DMS153 (cell line): ENCODE results near the gene SEMA4D.

Experiments used
- DNase-seq: peaks from one replicate; lab custom pipeline; 2025; lab: John Stamatoyannopoulos, UW

SEMA4D gene

DNA sequence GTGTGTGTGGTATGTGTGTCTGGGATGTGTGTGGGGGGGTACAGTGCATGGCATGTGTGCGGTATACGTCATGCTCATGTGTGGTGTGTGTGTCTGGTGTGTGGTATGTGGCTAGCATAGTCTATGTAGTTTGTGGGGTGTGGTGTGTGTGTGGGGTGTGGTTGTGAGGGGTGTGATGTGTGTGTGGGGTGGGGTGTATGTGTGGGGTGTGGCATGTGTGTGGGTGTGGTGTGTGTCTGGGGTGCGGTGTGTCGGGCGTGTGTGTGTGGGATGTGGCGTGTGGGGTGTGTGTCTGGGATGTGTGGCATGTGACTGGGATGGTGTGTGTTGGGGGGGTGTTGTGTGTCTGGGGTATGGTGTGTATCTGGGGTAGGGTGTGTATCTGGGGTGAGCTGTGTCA is 127.3 kb downstream of the SEMA4D start:
- DNase-seq = no peak

DNA sequence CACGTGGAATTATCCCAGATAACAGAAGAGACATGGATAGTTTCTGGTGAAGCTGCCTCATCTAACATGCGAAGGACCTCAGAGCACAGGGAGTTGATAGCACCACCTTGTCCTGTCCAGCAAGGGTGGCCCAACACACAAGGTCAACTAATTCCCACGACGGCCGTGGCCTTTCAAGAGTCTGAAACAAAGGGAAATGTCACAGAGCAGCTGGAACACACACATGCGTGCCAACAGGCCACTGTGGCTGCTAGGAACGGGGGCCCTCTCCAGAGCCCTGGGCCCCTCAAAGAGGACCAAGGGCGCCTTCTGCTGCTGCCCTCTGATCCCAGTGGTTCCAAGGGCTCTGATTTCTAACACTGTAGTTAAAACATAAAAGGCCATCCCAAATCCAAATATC is 128.9 kb downstream of the SEMA4D start:
- DNase-seq = no peak

DNA sequence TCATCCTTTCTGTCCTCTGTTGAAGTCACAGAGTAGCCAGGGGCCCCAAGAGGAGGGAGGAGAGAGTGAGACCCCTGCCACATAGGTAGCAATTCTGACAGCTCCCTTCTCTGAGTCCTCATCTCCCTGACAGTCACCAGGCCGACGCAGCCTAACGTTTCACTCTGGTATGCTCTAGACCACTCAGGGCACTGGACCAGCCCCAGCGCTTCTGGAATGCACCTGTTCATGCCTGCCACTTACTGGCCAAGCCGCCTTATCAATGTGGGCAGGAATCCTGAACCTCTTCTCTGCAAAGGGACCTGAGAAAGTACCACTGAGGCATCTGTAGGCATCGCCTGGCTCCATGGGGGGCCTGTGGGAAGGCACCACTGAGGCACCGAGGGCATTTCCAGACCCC is 129.4 kb downstream of the SEMA4D start:
- DNase-seq = no peak

DNA sequence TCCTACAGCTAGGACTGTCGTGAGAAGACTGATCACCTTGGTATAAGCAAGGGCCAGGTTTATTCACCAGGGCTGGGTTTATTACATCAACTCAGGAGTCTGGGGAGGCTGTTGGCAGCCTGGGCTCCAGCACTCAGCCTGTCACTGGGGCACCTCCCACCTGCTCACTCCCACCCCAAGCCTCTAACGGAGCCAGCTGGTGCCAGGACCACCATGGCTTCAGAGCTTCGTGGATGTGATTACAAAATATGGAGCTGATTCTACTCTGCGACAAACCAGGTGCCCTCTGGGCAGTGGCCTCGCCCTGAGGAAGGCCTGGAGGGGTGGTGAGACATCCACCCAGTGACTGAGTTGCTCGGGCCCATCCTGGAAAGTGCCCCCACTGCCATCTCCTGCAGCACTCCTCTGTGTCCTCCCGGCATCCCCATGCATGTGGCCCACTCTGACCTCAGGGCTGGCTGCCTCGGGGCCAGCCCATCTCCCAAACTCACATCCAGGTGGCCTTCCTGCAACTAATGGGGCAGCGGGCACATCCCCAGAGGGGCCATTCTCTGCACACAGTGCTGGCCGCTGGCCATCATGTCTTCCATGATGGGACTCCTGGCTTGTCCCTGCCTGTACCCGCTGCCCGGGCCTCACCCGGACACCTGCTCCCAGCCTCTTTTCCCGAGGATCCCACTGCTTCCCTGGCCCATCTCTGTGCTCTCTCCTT is 130.0 kb downstream of the SEMA4D start:
- DNase-seq = no peak

DNA sequence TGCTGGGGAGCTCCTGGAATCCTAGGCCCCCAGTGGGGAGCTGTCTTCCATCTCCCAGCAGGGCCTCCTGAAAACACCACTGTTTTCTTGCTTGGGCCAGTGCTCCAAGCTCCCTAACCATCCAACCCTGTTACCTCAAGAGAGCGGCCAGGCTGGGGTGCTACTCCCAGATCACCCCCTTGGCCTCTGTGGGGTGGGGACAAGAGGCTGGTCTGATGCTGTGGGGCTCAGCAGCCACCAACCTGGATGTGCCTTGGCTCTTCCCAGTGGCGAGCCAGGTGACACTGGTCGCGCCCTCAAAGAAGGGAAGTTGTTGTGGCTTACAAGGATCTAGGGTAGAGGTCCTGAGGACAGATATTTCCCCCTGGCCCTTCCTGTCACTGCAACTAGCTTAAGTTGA is 130.6 kb downstream of the SEMA4D start:
- no peak for DNase-seq

DNA sequence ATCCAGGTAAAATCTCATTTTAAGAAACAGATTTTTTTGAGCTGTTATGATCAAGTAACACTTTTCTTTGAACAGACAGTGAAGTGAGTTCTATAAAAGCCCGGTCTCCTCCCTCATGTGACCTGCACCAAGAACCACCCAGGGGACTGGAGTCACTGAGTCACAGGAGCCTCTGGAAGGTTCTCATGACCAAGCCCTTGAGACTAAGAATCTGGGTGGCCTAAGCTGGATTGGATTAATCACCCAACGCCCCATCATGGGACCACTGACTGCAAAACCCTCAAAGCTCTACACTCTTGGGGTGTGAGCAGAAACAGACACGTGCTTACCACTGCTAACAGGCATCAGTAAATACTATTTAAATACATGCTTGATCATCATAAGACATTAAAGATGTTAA is 131.2 kb downstream of the SEMA4D start:
- no peak for DNase-seq

DNA sequence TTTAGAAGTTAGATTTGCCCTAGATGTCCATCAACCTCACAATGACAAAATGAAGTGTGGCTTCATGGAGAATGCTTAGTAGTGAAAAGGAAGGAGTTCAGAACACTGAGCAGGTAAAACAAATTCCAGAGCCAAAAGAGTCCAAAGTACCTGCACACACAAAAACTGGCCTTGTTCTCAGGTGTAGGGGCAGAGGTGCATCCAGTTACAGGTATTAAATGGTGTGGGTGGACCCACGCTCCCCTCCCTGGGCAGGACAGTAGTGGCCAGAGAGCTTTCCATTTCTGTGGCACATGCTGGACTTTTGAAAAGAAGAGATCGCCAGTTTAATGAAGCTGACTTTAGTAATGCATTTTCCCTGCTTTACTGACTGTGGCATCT is 132.4 kb downstream of the SEMA4D start:
- no peak for DNase-seq

DNA sequence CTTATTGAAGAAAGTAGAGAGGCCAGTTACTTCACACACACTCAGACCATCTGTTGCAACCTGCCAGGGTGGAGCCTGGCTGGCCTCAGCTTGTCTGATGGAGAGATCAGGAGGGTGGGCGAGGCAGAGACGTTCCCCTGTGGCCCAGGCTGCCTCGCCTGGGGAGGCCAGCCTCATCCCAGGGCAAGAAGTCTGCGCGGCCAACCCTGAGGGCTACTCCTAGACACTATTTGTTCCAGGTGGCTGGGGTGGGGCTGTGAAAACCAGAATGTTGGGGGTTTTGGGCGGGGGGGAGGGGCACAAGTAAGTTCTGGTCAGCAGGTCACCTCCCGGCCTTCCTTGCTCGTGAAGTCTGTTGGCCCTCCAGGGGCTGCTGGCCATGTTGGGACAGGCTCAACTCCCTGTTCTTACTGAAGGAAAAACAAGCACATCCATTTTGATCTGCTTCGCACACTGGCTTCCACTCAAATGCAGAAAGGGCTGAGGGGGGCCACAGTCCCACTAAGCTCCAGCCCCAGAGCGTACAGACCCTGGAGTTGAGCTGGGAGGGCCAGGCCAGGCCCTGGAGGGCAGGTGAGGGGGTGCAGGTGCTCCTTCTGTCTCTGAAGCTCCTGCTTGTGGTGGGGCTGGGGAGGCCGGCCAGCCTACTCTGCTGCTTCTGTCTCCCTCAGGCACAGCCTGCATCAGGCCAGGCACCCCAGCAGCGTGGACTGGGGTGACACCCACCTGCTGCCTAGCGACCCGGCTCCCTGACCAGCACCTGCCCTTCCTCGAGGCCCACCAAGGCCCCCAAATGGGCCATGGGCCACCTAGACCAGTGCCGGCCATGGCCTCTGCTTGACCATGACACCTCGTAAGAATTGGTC is 133.0 kb downstream of the SEMA4D start:
- DNase-seq = no peak

DNA sequence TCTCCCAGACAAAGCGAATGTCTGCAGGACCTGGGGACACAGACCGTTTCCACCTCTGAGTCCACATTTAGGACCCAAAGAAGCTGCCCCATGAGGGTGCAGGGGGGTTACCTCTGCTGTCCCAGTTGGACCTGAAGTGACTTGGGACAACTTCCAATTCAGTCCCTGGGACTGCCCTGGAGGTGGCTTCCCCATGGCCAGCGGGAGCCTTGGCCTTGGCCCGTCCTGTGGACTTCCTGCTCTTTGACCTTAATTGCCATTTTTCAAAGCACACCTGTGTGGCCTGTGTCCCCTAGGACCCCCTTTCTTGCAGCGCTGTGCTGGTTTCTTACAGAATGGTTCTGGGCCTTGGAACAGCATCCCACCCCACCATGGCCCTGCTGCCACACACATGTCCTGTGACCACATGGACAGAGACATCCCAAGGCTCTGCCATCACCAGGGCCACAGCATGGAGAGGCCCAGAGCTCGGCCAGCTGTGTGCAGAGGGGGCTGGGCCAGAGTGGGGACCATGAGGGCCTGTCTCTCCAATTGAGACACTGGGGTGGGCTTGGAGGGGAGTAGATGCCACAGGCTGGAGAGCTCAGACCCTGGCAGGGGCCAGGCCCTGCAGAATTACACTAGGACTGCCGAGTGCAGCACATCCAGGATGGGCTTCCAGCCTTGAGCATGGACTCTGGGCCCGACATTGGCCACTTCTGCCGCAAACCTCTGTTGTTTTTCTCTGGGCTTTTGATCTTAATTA is 133.8 kb downstream of the SEMA4D start:
- DNase-seq = no peak

DNA sequence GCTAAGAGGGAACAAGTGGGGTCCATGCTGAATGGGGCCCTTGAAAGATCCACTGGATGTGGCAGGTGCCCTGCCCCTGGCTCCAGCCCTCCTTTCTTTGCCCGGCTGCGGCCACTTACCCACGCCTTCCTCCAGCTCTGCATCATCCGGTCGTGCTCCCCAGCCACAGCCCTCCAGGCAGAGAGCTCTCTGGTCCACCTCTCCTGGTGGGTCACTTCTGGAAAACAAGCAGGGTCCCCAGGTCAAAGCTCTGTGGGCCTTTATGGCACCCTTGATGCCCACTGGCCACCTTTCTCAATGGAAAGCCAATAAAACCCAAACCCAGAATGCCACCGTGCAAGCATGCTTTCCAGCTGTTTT is 134.6 kb downstream of the SEMA4D start:
- no peak for DNase-seq

DNA sequence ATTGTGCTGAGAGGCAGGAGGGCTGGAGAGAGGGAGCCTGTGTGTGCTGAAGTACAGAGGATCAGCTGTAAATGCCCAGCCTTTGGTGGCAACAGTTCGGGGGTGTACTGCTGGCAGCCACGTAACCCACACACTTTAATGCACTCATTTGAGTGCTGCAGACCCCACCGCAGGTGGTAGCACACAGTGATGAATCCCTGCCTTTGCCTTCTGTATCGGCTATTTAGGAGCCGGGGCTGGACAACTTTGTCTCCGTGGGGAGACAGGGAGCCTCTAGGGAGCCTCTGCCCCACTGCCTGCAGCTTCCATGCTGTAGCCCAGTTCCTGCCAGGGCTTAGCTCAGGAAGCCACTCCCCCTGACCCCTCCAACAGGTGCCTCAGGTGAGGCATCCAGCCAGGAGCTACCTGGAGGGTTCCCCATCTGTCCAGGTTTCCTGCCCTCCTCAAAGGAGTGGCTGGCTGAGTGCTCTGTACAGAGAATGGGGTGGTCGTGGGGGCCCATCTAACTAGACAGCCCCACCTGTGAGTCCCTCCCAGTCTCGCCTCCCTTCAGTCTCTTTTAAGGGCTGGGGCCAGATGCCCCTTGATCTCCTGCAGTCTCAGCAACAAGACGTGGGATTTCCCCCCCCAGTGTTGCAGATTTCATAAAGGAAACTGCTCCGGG is 135.1 kb downstream of the SEMA4D start:
- no peak for DNase-seq

DNA sequence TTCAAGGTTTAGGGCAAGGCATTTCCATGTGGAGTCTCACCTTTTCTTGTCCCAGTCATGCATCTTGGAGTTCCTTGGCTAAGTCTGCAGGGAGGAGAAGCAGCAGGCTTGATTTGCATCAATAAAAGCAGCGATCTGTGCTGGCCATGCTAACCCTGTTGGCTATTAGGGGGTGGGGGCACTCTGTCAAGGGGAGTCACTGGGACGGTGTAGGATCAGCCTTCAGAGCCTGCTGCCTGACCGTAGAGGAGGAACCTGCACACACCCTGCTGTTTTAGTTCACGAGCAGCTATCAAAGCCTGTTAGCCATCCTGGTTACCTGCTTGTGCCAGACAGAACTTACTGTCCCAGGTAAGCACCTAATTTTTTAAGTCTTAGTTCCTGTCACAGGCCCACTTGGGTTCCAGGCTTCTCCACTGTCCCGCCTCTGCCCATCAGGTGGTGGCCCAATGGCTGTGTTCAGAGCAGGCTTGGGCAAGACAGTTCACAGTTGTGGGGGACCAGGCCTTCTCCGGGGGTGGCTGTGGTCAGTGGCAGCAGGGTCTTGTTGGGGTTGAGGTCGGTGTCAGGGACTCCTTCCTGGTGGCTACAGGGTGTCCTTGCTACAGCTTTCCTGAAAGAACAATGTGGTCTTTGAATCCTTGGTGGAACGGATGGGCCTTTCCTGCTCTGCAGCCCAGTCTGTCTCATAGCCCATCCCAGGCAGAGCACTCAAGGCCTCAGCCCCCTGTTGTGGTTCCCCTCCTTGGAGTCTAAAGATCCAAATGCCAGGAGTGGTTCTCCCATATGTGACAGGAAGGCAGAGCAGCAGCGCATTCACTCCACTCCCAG is 135.9 kb downstream of the SEMA4D start:
- no peak for DNase-seq

DNA sequence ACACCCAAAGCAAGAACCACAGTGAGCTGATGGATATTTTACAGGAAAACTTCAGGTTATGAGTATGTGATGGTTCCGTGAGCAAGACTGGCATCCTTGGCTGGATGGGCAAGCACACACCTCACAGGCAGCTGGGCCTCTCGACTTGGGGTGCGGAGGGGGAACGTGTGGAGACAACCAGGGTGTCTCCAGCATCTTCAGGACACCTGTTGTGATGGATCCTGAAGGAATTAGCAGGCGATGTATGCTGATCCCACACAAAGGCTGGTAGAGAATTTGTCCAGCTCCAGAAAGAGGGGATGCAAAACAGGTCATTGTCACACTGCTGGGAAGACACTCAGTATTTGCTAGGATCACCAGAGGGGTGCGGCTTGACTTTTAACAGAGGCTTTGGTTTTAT is 136.9 kb downstream of the SEMA4D start:
- DNase-seq = no peak

DNA sequence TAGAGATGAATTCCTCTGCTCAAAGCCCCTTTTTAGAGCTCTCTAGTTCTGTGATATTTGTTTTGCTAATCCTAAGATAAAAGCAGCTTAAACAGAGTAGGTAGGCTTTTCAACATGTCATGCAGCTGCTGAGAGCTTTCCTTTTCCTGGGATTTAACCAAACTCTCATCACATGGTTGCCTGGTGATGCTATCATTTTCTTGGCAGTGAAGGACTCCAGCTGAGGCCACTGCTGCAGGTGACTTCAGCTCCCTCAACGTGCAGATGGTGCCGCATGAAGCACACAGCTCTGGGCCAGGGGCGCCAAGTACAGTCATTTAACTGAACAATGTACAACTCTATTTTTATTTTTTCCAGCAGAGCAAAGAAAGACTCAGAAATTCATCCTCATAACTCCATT is 137.4 kb downstream of the SEMA4D start:
- DNase-seq = no peak

DNA sequence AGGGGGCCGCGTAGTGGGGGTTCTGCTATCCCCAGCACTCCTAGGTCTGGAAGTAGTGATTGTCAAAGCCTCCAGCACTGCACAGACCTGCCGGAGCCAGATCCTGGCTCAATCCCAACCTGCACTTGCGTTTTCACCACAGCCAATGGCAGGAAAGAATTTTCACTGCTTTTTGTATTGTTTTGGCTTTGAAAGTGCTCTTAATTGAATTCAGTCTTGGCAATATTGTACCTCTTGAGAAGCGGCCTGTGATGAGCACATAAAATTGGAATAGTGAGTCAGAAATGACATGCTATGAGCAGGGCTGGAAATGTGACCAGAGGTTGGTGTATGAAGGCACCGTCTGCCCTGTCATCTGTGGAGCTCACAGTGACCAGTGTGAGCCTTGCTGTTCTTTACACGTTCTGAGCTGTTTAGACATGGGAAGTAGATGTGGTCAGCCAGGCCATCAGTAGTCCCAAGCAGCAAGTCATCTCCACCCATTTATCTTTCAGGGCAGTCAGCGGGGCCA is 138.1 kb downstream of the SEMA4D start:
- DNase-seq = no peak

DNA sequence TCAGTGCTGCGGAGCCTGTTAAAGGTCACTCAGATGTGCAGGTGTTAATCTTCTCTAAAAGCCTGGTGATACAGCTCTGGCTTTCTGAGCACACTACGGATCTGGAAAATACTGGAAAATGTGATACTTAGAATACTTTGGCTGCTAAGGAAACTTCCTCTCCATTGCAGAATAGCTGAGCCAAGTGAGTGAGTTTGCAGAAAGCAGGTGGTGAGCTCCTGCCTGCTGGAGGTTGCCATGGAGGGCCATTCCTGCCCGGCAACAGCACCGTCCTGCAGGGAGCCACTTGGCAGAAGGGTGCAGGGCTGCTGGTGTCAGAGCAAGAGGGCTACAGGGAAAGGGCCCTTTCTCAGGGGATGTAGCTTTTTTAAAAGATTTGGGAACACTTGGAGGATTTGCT is 138.9 kb downstream of the SEMA4D start:
- DNase-seq = no peak

DNA sequence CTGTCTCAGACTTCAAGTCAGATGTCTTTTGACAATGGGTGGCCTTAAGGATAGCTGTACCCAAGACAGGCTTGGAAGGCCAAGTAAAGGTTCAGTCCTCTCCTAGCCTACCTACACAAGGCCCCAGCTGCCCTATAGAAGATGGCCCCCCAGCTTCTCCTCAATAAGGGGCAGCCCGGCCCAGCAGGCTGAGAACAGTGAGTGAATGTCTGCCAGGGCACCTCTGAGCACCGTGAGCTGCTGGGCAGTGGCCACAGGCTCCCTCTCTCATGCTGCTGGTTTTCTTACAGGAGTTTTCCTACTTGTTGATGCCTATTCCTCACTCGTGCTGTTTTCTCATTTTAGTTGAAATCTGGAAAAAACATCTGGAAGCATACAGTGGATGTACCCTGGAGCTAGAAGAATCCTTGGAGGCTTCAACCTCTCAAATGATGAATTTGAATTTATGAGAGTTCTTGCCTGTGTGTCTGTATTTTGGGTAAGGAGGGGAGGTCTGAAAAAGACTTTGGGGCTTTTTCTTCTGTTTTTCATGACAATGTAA is 139.5 kb downstream of the SEMA4D start:
- DNase-seq = no peak

DNA sequence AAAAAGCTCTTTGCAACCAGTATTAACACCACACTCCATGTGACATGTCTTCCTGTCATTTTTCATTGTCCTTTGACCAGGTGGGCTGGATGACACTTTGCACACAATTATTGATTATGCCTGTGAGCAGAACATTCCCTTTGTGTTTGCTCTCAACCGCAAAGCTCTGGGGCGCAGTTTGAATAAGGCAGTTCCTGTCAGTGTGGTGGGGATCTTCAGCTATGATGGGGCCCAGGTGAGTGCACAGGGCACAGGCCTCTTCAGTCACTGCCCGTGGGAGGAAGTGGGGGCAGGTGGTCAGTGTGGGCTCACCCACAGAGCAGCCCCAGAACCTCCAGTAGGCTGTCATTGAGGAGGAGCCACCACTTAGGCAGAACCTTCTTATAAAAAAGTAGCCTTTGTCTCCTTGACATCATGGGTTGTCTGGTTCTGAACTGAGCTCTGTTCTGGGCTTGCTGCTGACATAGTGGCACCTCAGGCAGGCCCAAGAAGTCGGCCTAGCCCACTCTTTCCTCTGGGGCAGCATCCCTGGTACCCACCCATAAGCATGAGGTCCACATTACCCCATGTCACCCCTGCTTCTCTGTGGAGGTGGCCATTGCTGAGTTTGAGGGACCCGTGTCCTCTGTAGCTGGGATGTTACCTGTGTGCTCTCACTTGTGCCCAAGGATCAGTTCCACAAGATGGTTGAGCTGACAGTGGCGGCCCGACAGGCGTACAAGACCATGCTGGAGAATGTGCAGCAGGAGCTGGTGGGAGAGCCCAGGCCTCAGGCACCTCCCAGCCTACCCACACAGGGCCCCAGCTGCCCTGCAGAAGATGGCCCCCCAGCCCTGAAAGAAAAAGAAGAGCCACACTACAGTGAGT is 140.3 kb downstream of the SEMA4D start:
- no peak for DNase-seq

DNA sequence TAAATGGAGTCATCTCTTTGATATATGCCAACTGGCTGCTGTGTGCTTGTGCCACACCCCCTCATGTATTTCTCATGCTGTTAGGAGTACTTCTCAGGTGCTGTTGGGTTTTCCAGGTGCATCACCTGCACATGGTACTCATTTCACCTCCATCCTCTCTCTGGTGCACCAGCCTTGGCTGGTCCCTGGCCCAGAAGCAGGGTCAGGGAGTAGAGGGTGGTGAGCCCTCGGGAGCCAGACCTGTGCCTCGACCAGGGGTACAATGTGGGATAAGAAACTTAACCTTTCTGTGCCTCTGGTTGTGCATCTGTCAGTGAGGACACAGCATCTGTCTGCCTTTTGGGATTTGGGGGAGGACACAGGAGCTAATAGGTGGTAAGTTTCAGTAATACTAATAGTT is 141.1 kb downstream of the SEMA4D start:
- DNase-seq = no peak

DNA sequence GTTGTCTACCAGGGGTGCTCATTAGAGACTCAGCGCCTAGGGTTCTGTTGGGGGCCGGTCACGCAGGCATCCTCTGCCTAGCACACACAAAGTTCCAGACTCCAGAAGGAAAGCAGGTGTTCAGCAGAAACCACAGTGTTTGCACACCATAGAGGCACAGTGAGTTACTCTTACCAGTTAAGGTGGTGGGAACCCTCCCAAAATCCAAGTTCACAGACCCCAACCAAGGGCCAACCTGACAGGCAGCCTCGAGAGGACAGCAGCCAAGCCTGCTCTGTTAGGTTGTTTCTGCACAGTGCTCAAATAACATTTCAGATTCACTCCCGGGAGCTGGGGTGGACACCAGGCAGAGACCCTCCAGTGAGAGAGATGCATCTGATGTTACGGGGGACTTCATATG is 143.4 kb downstream of the SEMA4D start:
- no peak for DNase-seq
